ENCODE data around the gene DUSP10.
A peak's percentile ranks its signal among the peaks of the same experiment; 100 is the strongest.

The DUSP10 gene

GRCh38 chr1:221768444-221769066, 26.7 kb upstream of the DUSP10 start:
- in situ Hi-C loops (cut with HindIII; ENCODE audit: low sequenced_read_pairs): no loop called here
- no peak overlapping the region for H3K4me3 ChIP-seq (ENCODE audit: low read depth, low read length)
- TF ChIP-seq CTCF (IDR thresholded peaks at IDR 0.05; ENCODE audit: low read depth, low read length): no peak
- no peak for DNase-seq (ENCODE audit: low read depth, low spot score)

GRCh38 chr1:221766210-221766609, 24.3 kb upstream of the DUSP10 start:
- no peak for TF ChIP-seq CTCF (IDR thresholded peaks at IDR 0.05; ENCODE audit: low read depth, low read length)
- H3K4me3 ChIP-seq (ENCODE audit: low read depth, low read length): no peak overlapping the region
- in situ Hi-C loops (cut with HindIII; ENCODE audit: low sequenced_read_pairs): no loop called here
- DNase-seq (ENCODE audit: low read depth, low spot score): peak; percentile 62

GRCh38 chr1:221765527-221765926, 23.6 kb upstream of the DUSP10 start:
- TF ChIP-seq CTCF (IDR thresholded peaks at IDR 0.05; ENCODE audit: low read depth, low read length): no peak
- in situ Hi-C loops (cut with HindIII; ENCODE audit: low sequenced_read_pairs): no loop called here
- no peak for DNase-seq (ENCODE audit: low read depth, low spot score)

GRCh38 chr1:221762121-221762520, 20.2 kb upstream of the DUSP10 start:
- H3K4me3 ChIP-seq (ENCODE audit: low read depth, low read length): no peak overlapping the region
- DNase-seq (ENCODE audit: low read depth, low spot score): no peak
- no peak for TF ChIP-seq CTCF (IDR thresholded peaks at IDR 0.05; ENCODE audit: low read depth, low read length)
- in situ Hi-C loops (cut with HindIII; ENCODE audit: low sequenced_read_pairs): no loop called here

More at GRCh38 chr1:221765527-221765926, 23.6 kb upstream of the DUSP10 start:
- no peak overlapping the region for H3K4me3 ChIP-seq (ENCODE audit: low read depth, low read length)

- H3K4me3 ChIP-seq (ENCODE audit: low read depth, low read length): no peak overlapping the region
- in situ Hi-C loops (cut with HindIII; ENCODE audit: low sequenced_read_pairs): no loop called here
- DNase-seq (ENCODE audit: low read depth, low spot score): no peak
- no peak for TF ChIP-seq CTCF (IDR thresholded peaks at IDR 0.05; ENCODE audit: low read depth, low read length)
Observed at GRCh38 chr1:221761354-221762002, 19.6 kb upstream of the DUSP10 start.

- no peak for TF ChIP-seq CTCF (IDR thresholded peaks at IDR 0.05; ENCODE audit: low read depth, low read length)
- DNase-seq (ENCODE audit: low read depth, low spot score): no peak
- no peak overlapping the region for H3K4me3 ChIP-seq (ENCODE audit: low read depth, low read length)
- in situ Hi-C loops (cut with HindIII; ENCODE audit: low sequenced_read_pairs): no loop called here
Observed at GRCh38 chr1:221760911-221761310, 19.0 kb upstream of the DUSP10 start.

All from astrocyte of the spinal cord (primary cell).